ENCODE measurements around the gene ASIP. TPM values are rescaled to one million over a fixed set of nuclear protein-coding genes. Genes with fewer than 3 reads are reported as not detected.
"Not testable (repeated sequence)": the region's sequence is repeated elsewhere in the genome, so short reads cannot be mapped to it uniquely, and the experiment has no call there.

Gene ASIP
- total RNA-seq, 1 donor from 2014 or later, result not detected

DNA sequence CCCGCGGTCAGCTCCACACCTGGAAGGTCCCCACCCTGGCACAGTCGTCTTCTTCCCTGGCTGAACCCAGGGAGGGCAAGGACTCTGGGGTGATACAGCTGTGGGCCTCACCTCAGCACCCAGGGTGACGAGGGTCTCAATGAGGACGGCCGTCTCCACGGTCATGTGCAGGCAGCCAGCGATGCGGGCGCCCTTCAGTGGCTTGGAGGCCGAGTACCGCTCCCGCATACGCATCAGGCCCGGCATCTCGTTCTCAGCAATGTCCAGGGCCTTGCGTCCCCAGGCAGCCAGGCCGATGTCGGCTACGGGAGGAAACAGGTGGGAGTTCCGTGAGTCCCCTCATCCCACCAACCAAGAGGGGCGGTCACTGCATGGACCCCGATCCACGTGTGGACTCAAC, 54.1 kb downstream of the ASIP start:
- no peak overlapping the region for H3K27ac Mint-ChIP-seq (ENCODE audit: unreplicated experiment)
- no peak overlapping the region for H3K4me3 Mint-ChIP-seq (ENCODE audit: unreplicated experiment)

DNA sequence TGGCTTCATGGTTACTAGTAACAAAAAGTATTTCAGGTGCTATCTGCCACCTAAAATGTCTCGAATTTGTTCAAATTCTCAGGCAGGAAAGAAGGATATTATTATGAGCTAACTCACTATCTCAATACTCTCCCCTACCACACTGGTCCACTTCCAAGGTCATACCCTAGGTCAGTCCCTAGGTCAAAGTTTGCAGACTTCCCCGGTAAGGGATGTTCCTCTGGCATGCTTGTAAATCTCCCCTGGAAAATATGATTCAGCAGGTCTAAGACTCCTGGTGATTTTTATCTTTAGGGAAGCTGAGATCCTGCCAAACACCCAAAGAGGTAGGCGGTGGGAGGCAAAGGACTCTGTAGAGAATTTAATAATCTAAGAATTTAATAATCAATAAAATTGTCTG, 55.2 kb downstream of the ASIP start:
- Mint-ChIP-seq H3K27ac (ENCODE audit: unreplicated experiment) (no peak overlapping the region), H3K4me1 (ENCODE audit: low read depth) (no peaks in the 10 kb centered on the region), H3K36me3 (ENCODE audit: low read depth) (peaks cover 33% of the 10 kb centered on the region), H3K27me3 (ENCODE audit: low read depth) (no peaks in the 10 kb centered on the region), H3K4me3 (ENCODE audit: unreplicated experiment) (no peak overlapping the region), H3K9me3 (ENCODE audit: low read depth) (no peaks in the 10 kb centered on the region)
- DNase-seq (ENCODE audit: low spot score), result no peak
- TF ChIP-seq, protein P1, sequence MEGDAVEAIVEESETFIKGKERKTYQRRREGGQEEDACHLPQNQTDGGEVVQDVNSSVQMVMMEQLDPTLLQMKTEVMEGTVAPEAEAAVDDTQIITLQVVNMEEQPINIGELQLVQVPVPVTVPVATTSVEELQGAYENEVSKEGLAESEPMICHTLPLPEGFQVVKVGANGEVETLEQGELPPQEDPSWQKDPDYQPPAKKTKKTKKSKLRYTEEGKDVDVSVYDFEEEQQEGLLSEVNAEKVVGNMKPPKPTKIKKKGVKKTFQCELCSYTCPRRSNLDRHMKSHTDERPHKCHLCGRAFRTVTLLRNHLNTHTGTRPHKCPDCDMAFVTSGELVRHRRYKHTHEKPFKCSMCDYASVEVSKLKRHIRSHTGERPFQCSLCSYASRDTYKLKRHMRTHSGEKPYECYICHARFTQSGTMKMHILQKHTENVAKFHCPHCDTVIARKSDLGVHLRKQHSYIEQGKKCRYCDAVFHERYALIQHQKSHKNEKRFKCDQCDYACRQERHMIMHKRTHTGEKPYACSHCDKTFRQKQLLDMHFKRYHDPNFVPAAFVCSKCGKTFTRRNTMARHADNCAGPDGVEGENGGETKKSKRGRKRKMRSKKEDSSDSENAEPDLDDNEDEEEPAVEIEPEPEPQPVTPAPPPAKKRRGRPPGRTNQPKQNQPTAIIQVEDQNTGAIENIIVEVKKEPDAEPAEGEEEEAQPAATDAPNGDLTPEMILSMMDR (IDR thresholded peaks at IDR 0.05), result no peak

More for the DNA sequence above, 54.1 kb downstream of the ASIP start:
- Mint-ChIP-seq H3K4me1 (ENCODE audit: low read depth) (no peaks in the 10 kb centered on the region), H3K9me3 (ENCODE audit: low read depth) (no peaks in the 10 kb centered on the region), H3K36me3 (ENCODE audit: low read depth) (peaks cover 44% of the 10 kb centered on the region), H3K27me3 (ENCODE audit: low read depth) (no peaks in the 10 kb centered on the region)
- TF ChIP-seq, protein P1 (IDR thresholded peaks at IDR 0.05), result no peak
- no peak for DNase-seq (ENCODE audit: low spot score)

DNA sequence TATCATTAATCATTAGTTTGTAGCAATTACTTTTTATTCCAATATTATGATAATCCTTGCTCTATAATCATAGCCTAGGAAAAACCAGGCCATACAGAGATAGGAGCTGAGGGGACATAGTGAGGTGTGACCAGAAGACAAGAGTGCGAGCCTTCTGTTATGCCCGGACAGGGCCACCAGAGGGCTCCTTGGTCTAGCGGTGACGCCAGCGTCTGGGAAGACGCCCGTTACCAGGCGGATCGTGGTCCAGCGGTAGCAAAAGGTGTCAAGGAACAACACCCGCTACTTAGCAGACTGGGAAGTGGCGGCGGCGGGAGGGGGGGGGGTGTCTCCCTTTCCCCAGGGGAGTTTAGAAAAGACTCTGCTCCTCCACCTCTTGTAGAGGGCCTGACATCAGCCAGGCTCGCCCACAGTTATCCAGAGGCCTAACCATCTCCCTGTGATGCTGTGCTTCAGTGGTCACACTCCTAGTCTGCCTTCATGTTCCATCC, 57.1 kb downstream of the ASIP start:
- not testable (repeated sequence) for H3K27ac Mint-ChIP-seq (ENCODE audit: unreplicated experiment); H3K27me3 Mint-ChIP-seq (ENCODE audit: low read depth); H3K4me3 Mint-ChIP-seq (ENCODE audit: unreplicated experiment); H3K9me3 Mint-ChIP-seq (ENCODE audit: low read depth); DNase-seq (ENCODE audit: low spot score); H3K4me1 Mint-ChIP-seq (ENCODE audit: low read depth)
- H3K36me3 Mint-ChIP-seq (ENCODE audit: low read depth), result peaks cover 17% of the 10 kb centered on the region
- TF ChIP-seq, protein P1 (IDR thresholded peaks at IDR 0.05), result peak; percentile 74

DNA sequence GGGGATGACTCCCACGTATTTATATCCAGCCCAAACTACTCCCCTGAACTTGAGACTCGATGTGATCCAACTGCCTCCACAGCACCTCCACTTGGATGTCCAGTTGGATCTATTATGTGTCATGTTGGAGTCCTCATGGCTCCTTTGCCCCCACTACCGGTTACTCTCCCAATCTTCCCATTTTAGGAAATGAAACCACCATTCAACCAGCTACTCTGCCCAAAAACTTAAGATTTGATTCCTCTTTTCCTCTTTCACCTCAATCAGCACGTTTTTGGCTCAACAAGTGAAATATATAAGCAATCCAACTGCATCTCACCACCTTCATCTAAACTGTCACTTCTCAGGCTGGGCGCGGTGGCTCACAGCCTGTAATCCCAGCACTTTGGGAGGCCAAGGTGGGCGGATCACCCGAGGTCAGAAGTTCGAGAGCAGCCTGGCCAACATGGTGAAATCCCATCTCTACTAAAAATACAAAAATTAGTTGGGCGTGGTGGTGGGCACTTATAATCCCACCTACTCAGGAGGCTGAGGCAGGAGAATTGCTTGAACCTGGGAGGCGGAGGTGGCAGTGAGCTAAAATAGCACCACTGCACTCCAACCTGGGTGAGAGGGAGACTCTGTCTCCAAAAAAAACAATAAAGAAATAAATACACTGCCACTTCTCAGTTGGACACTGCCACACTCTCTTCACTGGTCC, 58.5 kb downstream of the ASIP start:
- no peaks in the 10 kb centered on the region for H3K27me3 Mint-ChIP-seq (ENCODE audit: low read depth)
- TF ChIP-seq, protein P1 (IDR thresholded peaks at IDR 0.05), result no peak
- H3K4me1 Mint-ChIP-seq (ENCODE audit: low read depth), result peaks cover 3% of the 10 kb centered on the region
- no peak for DNase-seq (ENCODE audit: low spot score)
- H3K4me3 Mint-ChIP-seq (ENCODE audit: unreplicated experiment), result no peak overlapping the region
- H3K36me3 Mint-ChIP-seq (ENCODE audit: low read depth), result peaks cover 4% of the 10 kb centered on the region
- no peak overlapping the region for H3K27ac Mint-ChIP-seq (ENCODE audit: unreplicated experiment)
- H3K9me3 Mint-ChIP-seq (ENCODE audit: low read depth), result no peaks in the 10 kb centered on the region

DNA sequence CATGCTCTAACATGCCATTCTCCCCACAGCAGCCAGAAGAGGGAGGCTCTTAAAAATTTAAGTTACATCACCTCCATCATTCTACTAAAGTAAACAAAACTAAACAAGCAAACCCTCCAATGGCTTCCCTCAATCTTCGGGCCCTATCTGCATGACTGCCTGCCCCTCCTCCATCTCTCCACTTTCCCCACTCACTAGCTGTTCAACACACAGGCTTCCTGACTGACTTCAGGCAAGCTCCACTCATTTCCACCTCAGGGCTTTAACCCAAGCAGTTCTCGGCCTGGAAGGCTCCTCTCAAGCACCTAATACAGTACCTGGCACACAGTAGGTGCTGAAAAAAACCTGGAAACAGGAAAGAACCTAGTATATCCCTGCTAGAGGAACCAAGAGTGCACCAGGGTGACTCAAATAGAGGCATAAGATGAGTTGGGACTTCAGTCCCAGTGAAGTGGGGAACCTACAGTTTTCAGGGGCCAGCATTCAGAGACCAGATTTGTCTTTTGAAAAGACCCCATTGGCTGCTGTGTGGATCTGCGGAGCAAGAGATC, 59.1 kb downstream of the ASIP start:
- Mint-ChIP-seq H3K9me3 (ENCODE audit: low read depth) (no peaks in the 10 kb centered on the region), H3K27me3 (ENCODE audit: low read depth) (no peaks in the 10 kb centered on the region), H3K4me3 (ENCODE audit: unreplicated experiment) (no peak overlapping the region), H3K36me3 (ENCODE audit: low read depth) (peaks cover 4% of the 10 kb centered on the region), H3K27ac (ENCODE audit: unreplicated experiment) (no peak overlapping the region), H3K4me1 (ENCODE audit: low read depth) (peaks cover 3% of the 10 kb centered on the region)
- DNase-seq (ENCODE audit: low spot score), result no peak
- TF ChIP-seq, protein P1 (IDR thresholded peaks at IDR 0.05), result no peak
